Fibroblast of lung (primary cell): ENCODE data around the gene UQCC2. TPM values are rescaled to one million over a fixed set of nuclear protein-coding genes. Genes with fewer than 3 reads are reported as not detected.

Experiments
- DNase-seq, 2 donors: peaks; one replicate each; pipeline versions ENCODE4 v3.0.0 to v3.0.0-alpha.2; 2010; ENCODE audit warnings: low read depth in 2 of 2
- H2AFZ ChIP-seq: 2 replicates; pipeline ENCODE4 v1.5.1; 2012; ENCODE audit warnings: low read length, control low read depth, inconsistent platforms
- H3K27ac ChIP-seq: 2 replicates; pipeline ENCODE4 v1.5.1; 2011; ENCODE audit warnings: low read length, control low read depth; ENCODE audit not compliant: insufficient read depth
- H3K27me3 ChIP-seq: 2 replicates; pipeline ENCODE4 v1.5.1; 2011; ENCODE audit warnings: mild to moderate bottlenecking, low read length; ENCODE audit not compliant: control insufficient read depth, insufficient read depth
- H3K36me3 ChIP-seq: 2 replicates; pipeline ENCODE4 v1.5.1; 2011; ENCODE audit warnings: low read length; ENCODE audit not compliant: control insufficient read depth, insufficient read depth
- H3K4me1 ChIP-seq: 2 replicates; pipeline ENCODE4 v1.5.1; 2011; ENCODE audit warnings: low read length; ENCODE audit not compliant: control insufficient read depth, insufficient read depth; ENCODE audit errors: extremely low read depth
- H3K4me2 ChIP-seq: 2 replicates; pipeline ENCODE4 v1.5.1; 2011; ENCODE audit warnings: low read length, control low read depth; ENCODE audit not compliant: insufficient read depth; ENCODE audit errors: extremely low read depth
- H3K4me3 ChIP-seq, 4 experiments: fragments of 200-600 bp in 1 of 4; sonication (generic) in 1 of 4; replicated peaks in 1 of 4; 2 replicates each; pipeline ENCODE4 v1.5.1; 2011 to 2016; ENCODE audit warnings: low read length in 4 of 4, low read depth in 3 of 4, mild to moderate bottlenecking in 3 of 4, control low read depth in 2 of 4, inconsistent platforms in 1 of 4, mixed read lengths in 1 of 4; ENCODE audit not compliant: insufficient read depth in 1 of 4; ENCODE audit errors: control extremely low read depth in 1 of 4
- H3K79me2 ChIP-seq: 2 replicates; pipeline ENCODE4 v1.5.1; 2012; ENCODE audit warnings: mild to moderate bottlenecking, low read length, inconsistent platforms; ENCODE audit not compliant: control insufficient read depth, insufficient read depth
- H3K9ac ChIP-seq: 2 replicates; pipeline ENCODE4 v1.5.1; 2011; ENCODE audit warnings: mild to moderate bottlenecking, low read length, control low read depth; ENCODE audit not compliant: insufficient read depth
- H3K9me3 ChIP-seq: 2 replicates; pipeline ENCODE4 v1.5.1; 2012; ENCODE audit warnings: low read depth, low read length; ENCODE audit not compliant: control insufficient read depth, insufficient read depth
- H4K20me1 ChIP-seq: 2 replicates; pipeline ENCODE4 v1.5.1; 2011; ENCODE audit warnings: low read length; ENCODE audit not compliant: control insufficient read depth, insufficient read depth; ENCODE audit errors: extremely low read depth
- EZH2 ChIP-seq: IDR thresholded peaks from 2 replicates; pipeline ENCODE4 v1.5.1; 2012; ENCODE audit warnings: low read length, control low read depth, mild to moderate bottlenecking; ENCODE audit errors: missing control alignments
- polyA plus RNA-seq, 2 donors: library from polyadenylated mRNA; depleted of rRNA in 1 of 2; stranded (reverse) in 1 of 2; unstranded in 1 of 2; fragments of >200 nt; gene quantifications; 2 replicates each; pipeline ENCODE4 v1.2.1, GENCODE V29; 2011 to 2012; ENCODE audit warnings: missing spikeins in 1 of 2
- total RNA-seq: library from RNA; depleted of rRNA; stranded (reverse); fragments of >200 nt; gene quantifications from 2 replicates; pipeline ENCODE4 v1.2.1, GENCODE V29; 2014
- TF ChIP-seq, protein P1 (sequence below), 2 donors: IDR thresholded peaks in 1 of 2; conservative IDR thresholded peaks in 1 of 2; 1 replicate in 1 of 2; 2 replicates in 1 of 2; pipeline ENCODE4 v1.5.1; 2011 to 2012; ENCODE audit warnings: low read length in 2 of 2, control low read depth in 1 of 2, inconsistent platforms in 1 of 2, low read depth in 1 of 2, mild to moderate bottlenecking in 1 of 2

Gene UQCC2
- total and polyA plus RNA-seq, 2 donors (not counting 1 experiment from before 2014, with no cell fraction given) = 33.8 to 36.5 TPM

- H3K27ac ChIP-seq = no peak overlapping the region
- H4K20me1 ChIP-seq = no peaks in the 10 kb centered on the region
- peak overlapping the region; percentile 66 to 97 (median 74) for H3K4me3 ChIP-seq
- H2AFZ ChIP-seq = no peak overlapping the region
- H3K4me1 ChIP-seq = peaks cover 5% of the 10 kb centered on the region
- H3K36me3 ChIP-seq = peaks cover 3% of the 10 kb centered on the region
- H3K27me3 ChIP-seq = no peaks in the 10 kb centered on the region
- no peak for TF ChIP-seq EZH2
- peaks cover 10% of the 10 kb centered on the region for H3K79me2 ChIP-seq
- no peak for DNase-seq
- H3K9ac ChIP-seq = no peak overlapping the region
- peak overlapping the region; percentile 85 for H3K4me2 ChIP-seq
- H3K9me3 ChIP-seq = no peaks in the 10 kb centered on the region
Observed at GRCh38 chr6:33710296-33711121, 991 bp downstream of the UQCC2 start.

DNA sequence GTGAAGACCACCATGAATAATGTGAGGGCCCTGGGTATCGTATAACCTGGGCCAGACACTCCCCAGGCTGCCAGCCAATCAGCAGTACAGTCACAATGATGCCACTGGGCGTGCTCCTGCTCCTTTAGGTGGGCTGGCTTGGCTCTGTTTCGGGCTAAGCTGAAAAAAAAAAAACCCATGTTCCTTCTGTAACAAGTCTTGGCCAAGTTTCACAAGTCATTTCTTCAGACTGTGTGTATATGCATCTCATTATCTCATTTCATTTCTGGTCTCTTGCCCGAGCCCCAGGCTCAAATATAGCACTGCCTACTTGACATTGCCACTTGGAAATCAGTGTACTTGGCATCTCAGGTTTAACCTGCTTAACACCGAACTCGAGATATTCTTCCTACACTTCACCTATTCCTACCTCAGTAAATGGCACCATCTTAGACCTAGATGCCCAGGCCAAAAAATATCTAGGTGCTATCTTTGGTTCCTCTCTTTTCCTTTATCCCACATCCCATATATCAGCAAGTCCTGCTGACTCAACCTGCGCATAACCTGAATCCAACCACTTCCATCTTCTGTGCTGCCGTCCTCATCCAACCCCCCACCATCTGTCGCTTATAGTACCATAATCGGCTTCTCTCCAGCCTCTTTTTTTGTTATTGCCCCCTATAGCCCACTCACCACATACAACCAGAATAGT is 1.8 kb downstream of the UQCC2 start:
- DNase-seq = no peak
- no peaks in the 10 kb centered on the region for H3K27me3 ChIP-seq
- TF ChIP-seq, protein P1, sequence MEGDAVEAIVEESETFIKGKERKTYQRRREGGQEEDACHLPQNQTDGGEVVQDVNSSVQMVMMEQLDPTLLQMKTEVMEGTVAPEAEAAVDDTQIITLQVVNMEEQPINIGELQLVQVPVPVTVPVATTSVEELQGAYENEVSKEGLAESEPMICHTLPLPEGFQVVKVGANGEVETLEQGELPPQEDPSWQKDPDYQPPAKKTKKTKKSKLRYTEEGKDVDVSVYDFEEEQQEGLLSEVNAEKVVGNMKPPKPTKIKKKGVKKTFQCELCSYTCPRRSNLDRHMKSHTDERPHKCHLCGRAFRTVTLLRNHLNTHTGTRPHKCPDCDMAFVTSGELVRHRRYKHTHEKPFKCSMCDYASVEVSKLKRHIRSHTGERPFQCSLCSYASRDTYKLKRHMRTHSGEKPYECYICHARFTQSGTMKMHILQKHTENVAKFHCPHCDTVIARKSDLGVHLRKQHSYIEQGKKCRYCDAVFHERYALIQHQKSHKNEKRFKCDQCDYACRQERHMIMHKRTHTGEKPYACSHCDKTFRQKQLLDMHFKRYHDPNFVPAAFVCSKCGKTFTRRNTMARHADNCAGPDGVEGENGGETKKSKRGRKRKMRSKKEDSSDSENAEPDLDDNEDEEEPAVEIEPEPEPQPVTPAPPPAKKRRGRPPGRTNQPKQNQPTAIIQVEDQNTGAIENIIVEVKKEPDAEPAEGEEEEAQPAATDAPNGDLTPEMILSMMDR (conservative IDR thresholded peaks at IDR 0.05 in 1 of 2, IDR thresholded peaks at IDR 0.05 in 1 of 2; ENCODE audit: low read depth in 1 of 2, low read length in 2 of 2) = no peak
- TF ChIP-seq EZH2 = no peak
- no peaks in the 10 kb centered on the region for H4K20me1 ChIP-seq
- H3K4me3 ChIP-seq = no peak overlapping the region
- H2AFZ ChIP-seq = no peak overlapping the region
- H3K79me2 ChIP-seq = peaks cover 10% of the 10 kb centered on the region
- no peaks in the 10 kb centered on the region for H3K9me3 ChIP-seq
- no peak overlapping the region for H3K4me2 ChIP-seq
- peaks cover 3% of the 10 kb centered on the region for H3K36me3 ChIP-seq
- H3K27ac ChIP-seq = no peak overlapping the region
- peaks cover 5% of the 10 kb centered on the region for H3K4me1 ChIP-seq
- no peak overlapping the region for H3K9ac ChIP-seq

GRCh38 chr6:33708516-33709204 is 2.8 kb downstream of the UQCC2 start:
- Histone ChIP-seq H4K20me1 (no peaks in the 10 kb centered on the region), H3K9me3 (no peaks in the 10 kb centered on the region), H3K27ac (no peak overlapping the region), H3K4me3 (no peak overlapping the region), H3K79me2 (peaks cover 10% of the 10 kb centered on the region), H3K9ac (no peak overlapping the region), H3K27me3 (no peaks in the 10 kb centered on the region), H3K4me1 (peaks cover 5% of the 10 kb centered on the region), H3K4me2 (no peak overlapping the region), H3K36me3 (peaks cover 3% of the 10 kb centered on the region), H2AFZ (no peak overlapping the region)
- no peak for TF ChIP-seq EZH2
- TF ChIP-seq, protein P1 (conservative IDR thresholded peaks at IDR 0.05 in 1 of 2, IDR thresholded peaks at IDR 0.05 in 1 of 2; ENCODE audit: low read depth in 1 of 2, low read length in 2 of 2) = no peak
- DNase-seq = no peak
